H9 (cell line): Measurements from ENCODE around the gene STAP2. TPM values are rescaled to one million over a fixed set of nuclear protein-coding genes. Genes with fewer than 3 reads are reported as not detected.

Experiments used
- DNase-seq: peaks from one replicate; pipeline ENCODE4 v3.0.0-alpha.2; 2017
- H2AFZ ChIP-seq: one replicate; pipeline ENCODE4 v1.6.1; 2013; ENCODE audit warnings: mild to moderate bottlenecking, low read length, control low read depth, moderate library complexity
- H2AK5ac ChIP-seq: 2 replicates; pipeline ENCODE4 v1.6.1; 2013; ENCODE audit warnings: low read length, control low read depth, mixed read lengths; ENCODE audit not compliant: insufficient read length
- H2BK120ac ChIP-seq: one replicate; pipeline ENCODE4 v1.6.1; 2013; ENCODE audit warnings: low read depth, mild to moderate bottlenecking, low read length, control low read depth, inconsistent platforms; ENCODE audit not compliant: poor library complexity, severe bottlenecking
- H2BK12ac ChIP-seq: 2 replicates; pipeline ENCODE4 v1.6.1; 2013; ENCODE audit warnings: low read length, control low read depth, mixed read lengths, low read depth; ENCODE audit not compliant: insufficient read length
- H2BK15ac ChIP-seq: 2 replicates; pipeline ENCODE4 v1.6.1; 2013; ENCODE audit warnings: low read depth, low read length, control low read depth
- H2BK20ac ChIP-seq: one replicate; pipeline ENCODE4 v1.6.1; 2013; ENCODE audit warnings: low read depth, mild to moderate bottlenecking, low read length, control low read depth, inconsistent platforms; ENCODE audit not compliant: poor library complexity, severe bottlenecking
- H2BK5ac ChIP-seq: 2 replicates; pipeline ENCODE4 v1.6.1; 2013; ENCODE audit warnings: low read length, control low read depth, mixed read lengths; ENCODE audit not compliant: insufficient read length
- H3K14ac ChIP-seq: 2 replicates; pipeline ENCODE4 v1.6.1; 2013; ENCODE audit warnings: low read length, control low read depth; ENCODE audit not compliant: insufficient read depth
- H3K18ac ChIP-seq: 2 replicates; pipeline ENCODE4 v1.6.1; 2013; ENCODE audit warnings: low read depth, mild to moderate bottlenecking, mixed read lengths, low read length, control low read depth; ENCODE audit not compliant: insufficient read length
- H3K23ac ChIP-seq: 2 replicates; pipeline ENCODE4 v1.6.1; 2013; ENCODE audit warnings: low read length, control low read depth, mixed read lengths, low read depth; ENCODE audit not compliant: insufficient read length
- H3K23me2 ChIP-seq: 2 replicates; pipeline ENCODE4 v1.6.1; 2013; ENCODE audit warnings: low read depth, mild to moderate bottlenecking, mixed read lengths, low read length, control low read depth; ENCODE audit not compliant: insufficient read length, poor library complexity, severe bottlenecking
- H3K27ac ChIP-seq: 2 replicates; pipeline ENCODE4 v1.5.1; 2013; ENCODE audit warnings: low read length, control low read depth, mixed read lengths, low read depth; ENCODE audit not compliant: insufficient read length
- H3K27me3 ChIP-seq: 2 replicates; pipeline ENCODE4 v1.6.1; 2013; ENCODE audit warnings: low read length, control low read depth, inconsistent platforms; ENCODE audit not compliant: insufficient read depth
- H3K4ac ChIP-seq: 2 replicates; pipeline ENCODE4 v1.6.1; 2013; ENCODE audit warnings: low read depth, mild to moderate bottlenecking, control low read depth, inconsistent platforms, low read length, moderate library complexity
- H3K4me1 ChIP-seq: 2 replicates; pipeline ENCODE4 v1.6.1; 2013; ENCODE audit warnings: low read length, control low read depth, inconsistent platforms; ENCODE audit not compliant: insufficient read depth
- H3K4me2 ChIP-seq: 2 replicates; pipeline ENCODE4 v1.6.1; 2013; ENCODE audit warnings: low read length, control low read depth, mixed read lengths; ENCODE audit not compliant: insufficient read length, insufficient read depth
- H3K56ac ChIP-seq: 2 replicates; pipeline ENCODE4 v1.6.1; 2013; ENCODE audit warnings: low read depth, mild to moderate bottlenecking, mixed read lengths, low read length, control low read depth; ENCODE audit not compliant: insufficient read length
- H3K79me1 ChIP-seq: 2 replicates; pipeline ENCODE4 v1.6.1; 2013; ENCODE audit warnings: low read depth, mild to moderate bottlenecking, moderate library complexity, low read length, control low read depth, inconsistent platforms; ENCODE audit not compliant: insufficient read depth, poor library complexity, severe bottlenecking
- H3K79me2 ChIP-seq: 2 replicates; pipeline ENCODE4 v1.6.1; 2013; ENCODE audit warnings: low read length, control low read depth, inconsistent platforms; ENCODE audit not compliant: insufficient read depth
- H3K9ac ChIP-seq: 2 replicates; pipeline ENCODE4 v1.6.1; 2013; ENCODE audit warnings: low read length, control low read depth, mixed read lengths; ENCODE audit not compliant: insufficient read length; ENCODE audit errors: extremely low read depth
- H3K9me3 ChIP-seq: one replicate; pipeline ENCODE4 v1.6.1; 2013; ENCODE audit warnings: low read depth, low read length, inconsistent platforms; ENCODE audit not compliant: control insufficient read depth
- H3T11ph ChIP-seq: one replicate; pipeline ENCODE4 v1.6.1; 2013; ENCODE audit warnings: mild to moderate bottlenecking, low read length, control low read depth, inconsistent platforms
- H4K20me1 ChIP-seq: one replicate; pipeline ENCODE4 v1.6.1; 2013; ENCODE audit not compliant: control insufficient read depth, insufficient read length, insufficient read depth
- H4K5ac ChIP-seq: 2 replicates; pipeline ENCODE4 v1.6.1; 2013; ENCODE audit warnings: low read depth, mild to moderate bottlenecking, mixed read lengths, low read length, control low read depth; ENCODE audit not compliant: insufficient read length
- H4K8ac ChIP-seq: replicated peaks from 2 replicates; pipeline ENCODE4 v1.6.1; 2013; ENCODE audit warnings: low read length, control low read depth, mixed read lengths, low read depth; ENCODE audit not compliant: insufficient read length
- H4K91ac ChIP-seq: 2 replicates; pipeline ENCODE4 v1.6.1; 2013; ENCODE audit warnings: low read depth, mild to moderate bottlenecking, moderate library complexity, mixed read lengths, low read length, control low read depth; ENCODE audit not compliant: insufficient read length
- H3K27ac Mint-ChIP-seq, 3 experiments: 2 replicates in 2 of 3; 3 replicates in 1 of 3; pipeline ENCODE4 v1.8.0; 2020 to 2021; ENCODE audit warnings: mixed read lengths in 3 of 3, mild to moderate bottlenecking in 1 of 3, moderate library complexity in 1 of 3
- H3K27me3 Mint-ChIP-seq: 2 replicates; pipeline ENCODE4 v1.8.0; 2021; ENCODE audit warnings: low read depth, mild to moderate bottlenecking, moderate library complexity, mixed read lengths
- H3K36me3 Mint-ChIP-seq, 3 experiments: 2 replicates in 2 of 3; 3 replicates in 1 of 3; pipeline ENCODE4 v1.8.0; 2020 to 2021; ENCODE audit warnings: low read depth in 3 of 3, mixed read lengths in 3 of 3; ENCODE audit not compliant: insufficient read depth in 1 of 3
- H3K4me1 Mint-ChIP-seq, 2 experiments: 2 replicates each; pipeline ENCODE4 v1.8.0; 2020; ENCODE audit warnings: mixed read lengths in 2 of 2
- H3K4me3 Mint-ChIP-seq, 2 experiments: 2 replicates in 1 of 2; 3 replicates in 1 of 2; pipeline ENCODE4 v1.8.0; 2020 to 2021; ENCODE audit warnings: mild to moderate bottlenecking in 2 of 2, mixed read lengths in 2 of 2, moderate library complexity in 1 of 2
- H3K9me3 Mint-ChIP-seq, 2 experiments: 2 replicates in 1 of 2; 3 replicates in 1 of 2; pipeline ENCODE4 v1.8.0; 2020; ENCODE audit warnings: mild to moderate bottlenecking in 2 of 2, mixed read lengths in 2 of 2, moderate library complexity in 1 of 2
- whole genome bisulfite sequencing: extraction: QIAGEN DNeasy Blood & Tissue Kit; methylation state at CpG from one replicate; pipeline ENCODE4 v1.1.7; 2013; ENCODE audit warnings: missing lambda C conversion rate, low lambda C conversion rate, mixed read lengths; ENCODE audit not compliant: insufficient read length; ENCODE audit errors: extremely low coverage; 5-methylcytosine and 5-hydroxymethylcytosine counted together
- total RNA-seq: library from RNA; stranded (reverse); gene quantifications from 2 replicates; pipeline ENCODE4 v1.2.1, GENCODE V29; 2021
- TF ChIP-seq, protein P1 (sequence below): fragments of 200-600 bp; sonication (generic); conservative IDR thresholded peaks from 3 replicates; pipeline ENCODE4 v1.8.0; 2021; ENCODE audit warnings: antibody characterized with exemption, mild to moderate bottlenecking

The STAP2 gene
- total RNA-seq, 1 experiment from 2014 or later: 20.2 TPM

DNA sequence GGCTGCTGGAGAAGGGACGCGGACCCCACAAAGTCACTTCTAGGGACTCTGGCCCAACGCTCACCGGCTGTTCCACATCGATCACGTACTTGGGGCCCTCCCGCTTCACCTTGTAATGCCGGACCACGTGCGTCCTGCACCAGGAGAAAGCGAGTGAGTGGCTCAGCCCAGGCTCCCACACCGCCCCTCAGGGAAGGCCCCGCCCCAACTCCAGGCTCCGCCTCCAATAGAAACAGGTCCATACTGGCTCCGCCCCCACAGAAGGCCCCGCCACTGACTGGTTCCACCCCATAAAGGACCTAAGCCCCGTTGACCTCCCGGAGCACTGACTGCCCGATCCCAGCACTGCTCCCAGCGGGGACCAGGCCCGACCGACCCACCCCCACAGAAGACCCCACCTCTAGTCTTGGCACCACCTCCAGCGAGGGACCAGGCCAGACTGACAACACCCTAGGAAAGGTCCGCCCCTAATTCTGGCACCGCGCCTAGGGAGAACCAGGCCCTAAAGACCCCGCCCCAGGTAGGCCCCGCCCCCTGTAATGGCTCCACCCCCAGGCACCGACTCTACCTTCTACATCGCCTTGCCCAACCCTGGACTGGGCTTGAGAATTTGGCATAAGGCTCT is 11.3 kb downstream of the STAP2 start:
- H3K4me3 Mint-ChIP-seq: peak overlapping the region; percentile 57 to 87
- Histone ChIP-seq H2BK12ac (no peak overlapping the region), H4K5ac (no peak overlapping the region), H3K18ac (peak overlapping the region; percentile 29), H2BK120ac (no peak overlapping the region), H3K79me1 (no peaks in the 10 kb centered on the region), H3K4me1 (peaks cover 2% of the 10 kb centered on the region; the same call in 1 of the 2 replicates), H3K79me2 (no peaks in the 10 kb centered on the region), H3K56ac (no peak overlapping the region), H3K27ac (no peak overlapping the region), H3K4me2 (peak overlapping the region; percentile 74), H3K9me3 (no peaks in the 10 kb centered on the region), H3T11ph (no peak overlapping the region), H2BK15ac (no peak overlapping the region), H2AK5ac (no peak overlapping the region), H3K9ac (no peak overlapping the region), H4K91ac (no peak overlapping the region), H2BK20ac (no peak overlapping the region), H3K4ac (no peak overlapping the region), H3K27me3 (no peaks in the 10 kb centered on the region), H2AFZ (no peak overlapping the region), H3K23ac (no peak overlapping the region), H4K8ac (no peak overlapping the region), H4K20me1 (no peaks in the 10 kb centered on the region), H3K23me2 (peaks cover 9% of the 10 kb centered on the region), H3K14ac (no peak overlapping the region), H2BK5ac (no peak overlapping the region)
- peak; percentile 96 for DNase-seq
- WGBS: no CpG with 5 or more reads among the region's 30 CpGs
- no peaks in the 10 kb centered on the region for H3K9me3 Mint-ChIP-seq
- peaks cover 2 to 23% (median 9%) of the 10 kb centered on the region in 3 experiments for H3K36me3 Mint-ChIP-seq
- TF ChIP-seq, protein P1, sequence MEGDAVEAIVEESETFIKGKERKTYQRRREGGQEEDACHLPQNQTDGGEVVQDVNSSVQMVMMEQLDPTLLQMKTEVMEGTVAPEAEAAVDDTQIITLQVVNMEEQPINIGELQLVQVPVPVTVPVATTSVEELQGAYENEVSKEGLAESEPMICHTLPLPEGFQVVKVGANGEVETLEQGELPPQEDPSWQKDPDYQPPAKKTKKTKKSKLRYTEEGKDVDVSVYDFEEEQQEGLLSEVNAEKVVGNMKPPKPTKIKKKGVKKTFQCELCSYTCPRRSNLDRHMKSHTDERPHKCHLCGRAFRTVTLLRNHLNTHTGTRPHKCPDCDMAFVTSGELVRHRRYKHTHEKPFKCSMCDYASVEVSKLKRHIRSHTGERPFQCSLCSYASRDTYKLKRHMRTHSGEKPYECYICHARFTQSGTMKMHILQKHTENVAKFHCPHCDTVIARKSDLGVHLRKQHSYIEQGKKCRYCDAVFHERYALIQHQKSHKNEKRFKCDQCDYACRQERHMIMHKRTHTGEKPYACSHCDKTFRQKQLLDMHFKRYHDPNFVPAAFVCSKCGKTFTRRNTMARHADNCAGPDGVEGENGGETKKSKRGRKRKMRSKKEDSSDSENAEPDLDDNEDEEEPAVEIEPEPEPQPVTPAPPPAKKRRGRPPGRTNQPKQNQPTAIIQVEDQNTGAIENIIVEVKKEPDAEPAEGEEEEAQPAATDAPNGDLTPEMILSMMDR: no peak
- H3K4me1 Mint-ChIP-seq: peaks cover 10 to 15% of the 10 kb centered on the region in 2 experiments
- H3K27me3 Mint-ChIP-seq: peaks cover 2% of the 10 kb centered on the region; the same call in 1 of the 2 replicates
- peak overlapping the region; percentile 71 to 98 (median 98) for H3K27ac Mint-ChIP-seq
